H1 (cell line): ENCODE results near the gene GCAT. TPM values are rescaled to one million over a fixed set of nuclear protein-coding genes. Genes with fewer than 3 reads are reported as not detected.
A peak's percentile ranks its signal among the peaks of the same experiment; 100 is the strongest.

Experiments
- ASH2L ChIP-seq: fragments of 200-600, 300-600 bp; sonication (generic); IDR thresholded peaks from one replicate; pipeline ENCODE4 v1.7.1; 2017; ENCODE audit warnings: low read length
- BACH1 ChIP-seq: IDR thresholded peaks from 2 replicates; pipeline ENCODE4 v1.6.1; 2012; ENCODE audit warnings: low read length, improper control_type of control experiment
- CBX8 ChIP-seq: fragments of 300-800, 300-1000 bp; sonication (generic); IDR thresholded peaks from 2 replicates; pipeline ENCODE4 v1.7.1; 2016; ENCODE audit warnings: low read depth, low read length, borderline replicate concordance
- CHD2 ChIP-seq: IDR thresholded peaks from 2 replicates; pipeline ENCODE4 v1.6.1; 2012; ENCODE audit warnings: low read length, improper control_type of control experiment
- CREB1 ChIP-seq: IDR thresholded peaks from 2 replicates; pipeline ENCODE4 v1.6.1; 2012; ENCODE audit warnings: inconsistent platforms
- EGR1 ChIP-seq: IDR thresholded peaks from 2 replicates; pipeline ENCODE4 v1.6.1; 2011; ENCODE audit warnings: low read depth, low read length, borderline replicate concordance
- EZH2 ChIP-seq: fragments of 200-600 bp; sonication (generic); IDR thresholded peaks from 2 replicates; pipeline ENCODE4 v1.7.1; 2012; ENCODE audit warnings: low read depth, mild to moderate bottlenecking, moderate library complexity, low read length, inconsistent platforms; ENCODE audit not compliant: severe bottlenecking
- MAFK ChIP-seq: IDR thresholded peaks from 2 replicates; pipeline ENCODE4 v1.6.1; 2012; ENCODE audit warnings: low read depth, mild to moderate bottlenecking, improper control_type of control experiment, low read length
- NRF1 ChIP-seq: IDR thresholded peaks from 2 replicates; pipeline ENCODE4 v1.6.1; 2011; ENCODE audit warnings: mild to moderate bottlenecking, low read depth, low read length, improper control_type of control experiment
- PHF8 ChIP-seq: fragments of 200-600 bp; sonication (generic); conservative IDR thresholded peaks from 2 replicates; pipeline ENCODE4 v1.7.1; 2012; ENCODE audit warnings: low read depth, mild to moderate bottlenecking, inconsistent platforms, low read length, moderate library complexity
- POU5F1 ChIP-seq: IDR thresholded peaks from 2 replicates; pipeline ENCODE4 v1.6.1; 2011; ENCODE audit warnings: low read depth, mild to moderate bottlenecking, low read length, moderate library complexity
- RAD21 ChIP-seq, 2 experiments: IDR thresholded peaks in 1 of 2; conservative IDR thresholded peaks in 1 of 2; 2 replicates each; pipeline ENCODE4 v1.6.1; 2011; ENCODE audit warnings: low read depth in 2 of 2, low read length in 2 of 2, improper control_type of control experiment in 1 of 2, inconsistent platforms in 1 of 2, mild to moderate bottlenecking in 1 of 2, moderate library complexity in 1 of 2
- SAP30 ChIP-seq: fragments of 300-600 bp; sonication (generic); IDR thresholded peaks from 2 replicates; pipeline ENCODE4 v1.7.1; 2012; ENCODE audit warnings: low read length, moderate library complexity, mild to moderate bottlenecking, inconsistent platforms; ENCODE audit not compliant: insufficient read depth, insufficient replicate concordance
- SIRT6 ChIP-seq: IDR thresholded peaks from one replicate; pipeline ENCODE4 v1.7.1; 2012; ENCODE audit warnings: low read length, inconsistent platforms
- SP1 ChIP-seq: IDR thresholded peaks from 2 replicates; pipeline ENCODE4 v1.6.1; 2011; ENCODE audit warnings: low read depth, low read length
- SP4 ChIP-seq: IDR thresholded peaks from 2 replicates; pipeline ENCODE4 v1.6.1; 2012; ENCODE audit warnings: low read length, inconsistent platforms
- SUZ12 ChIP-seq: fragments of 200-600 bp; sonication (generic); IDR thresholded peaks from 2 replicates; pipeline ENCODE4 v1.6.1; 2012; ENCODE audit warnings: mild to moderate bottlenecking, inconsistent platforms, low read length, moderate library complexity, mixed read lengths
- TAF7 ChIP-seq: optimal IDR thresholded peaks from 2 replicates; pipeline ENCODE3; 2011; ENCODE audit warnings: low read depth, mild to moderate bottlenecking, inconsistent platforms, low read length, moderate library complexity, borderline replicate concordance
- TCF12 ChIP-seq: IDR thresholded peaks from 2 replicates; pipeline ENCODE4 v1.6.1; 2011; ENCODE audit warnings: low read depth, mild to moderate bottlenecking, low read length
- YY1 ChIP-seq: IDR thresholded peaks from 2 replicates; pipeline ENCODE4 v1.6.1; 2011; ENCODE audit warnings: low read depth, mild to moderate bottlenecking, low read length
- polyA plus RNA-seq, 7 experiments: library from polyadenylated mRNA; depleted of rRNA in 3 of 7; stranded (reverse) in 5 of 7; unstranded in 2 of 7; fragments of >200 nt in 5 of 7; fragments of 200-250 nt in 2 of 7; gene quantifications; 1 replicate in 5 of 7; 2 replicates in 1 of 7; 4 replicates in 1 of 7; pipeline versions ENCODE4 v1.2.1 to v1.2.3, GENCODE V29; 2011 to 2013; ENCODE audit warnings: missing spikeins in 2 of 7, mixed read lengths in 2 of 7
- total RNA-seq: library from RNA; stranded (reverse); fragmentation: NEBNext Ultra II Directional; extraction: Animal tissue kit (Norgen Biotek cat#: 25700); gene quantifications from 2 replicates; pipeline ENCODE4 v1.2.1, GENCODE V29; 2021
- TF ChIP-seq, protein P1 (sequence below): IDR thresholded peaks from 2 replicates; pipeline ENCODE4 v1.6.1; 2011; ENCODE audit warnings: low read length, improper control_type of control experiment
- TF ChIP-seq, protein P2 (sequence below): IDR thresholded peaks from 2 replicates; pipeline ENCODE4 v1.6.1; 2012; ENCODE audit warnings: inconsistent platforms

GCAT gene
- total and polyA plus RNA-seq, 2 of the 8 experiments (the other 6 are each of a cell fraction or from before 2014, with no cell fraction given), result 24.3 to 47.5 TPM

GRCh38 chr22:37824674-37825641 lies 17.2 kb downstream of the GCAT start (continued):
- TF ChIP-seq SP4 (no peak), BACH1 (no peak), CHD2 (no peak), SAP30 (no peak), POU5F1 (no peak), MAFK (no peak), ASH2L (peak; percentile 12), SIRT6 (no peak), NRF1 (no peak), RAD21 (IDR thresholded peaks at IDR 0.05 in 1 of 2, conservative IDR thresholded peaks at IDR 0.05 in 1 of 2; ENCODE audit: low read depth in 2 of 2, low read length in 2 of 2) (peak in 1 of 2 experiments; percentile 26; a peak in 1 of 4 replicates), SUZ12 (peak; percentile 61; the same call in 1 of the 2 replicates), PHF8 (no peak; the same call in 1 of the 2 replicates), SP1 (no peak), TAF7 (no peak), TCF12 (0 out of 2 replicates have a peak, but pooled peaks have one; percentile 44), YY1 (no peak), CREB1 (no peak; the same call in 1 of the 2 replicates), EGR1 (no peak), CBX8 (no peak), EZH2 (peak; percentile 64)
- TF ChIP-seq, protein P1, sequence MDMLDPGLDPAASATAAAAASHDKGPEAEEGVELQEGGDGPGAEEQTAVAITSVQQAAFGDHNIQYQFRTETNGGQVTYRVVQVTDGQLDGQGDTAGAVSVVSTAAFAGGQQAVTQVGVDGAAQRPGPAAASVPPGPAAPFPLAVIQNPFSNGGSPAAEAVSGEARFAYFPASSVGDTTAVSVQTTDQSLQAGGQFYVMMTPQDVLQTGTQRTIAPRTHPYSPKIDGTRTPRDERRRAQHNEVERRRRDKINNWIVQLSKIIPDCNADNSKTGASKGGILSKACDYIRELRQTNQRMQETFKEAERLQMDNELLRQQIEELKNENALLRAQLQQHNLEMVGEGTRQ, result no peak
- TF ChIP-seq, protein P2, sequence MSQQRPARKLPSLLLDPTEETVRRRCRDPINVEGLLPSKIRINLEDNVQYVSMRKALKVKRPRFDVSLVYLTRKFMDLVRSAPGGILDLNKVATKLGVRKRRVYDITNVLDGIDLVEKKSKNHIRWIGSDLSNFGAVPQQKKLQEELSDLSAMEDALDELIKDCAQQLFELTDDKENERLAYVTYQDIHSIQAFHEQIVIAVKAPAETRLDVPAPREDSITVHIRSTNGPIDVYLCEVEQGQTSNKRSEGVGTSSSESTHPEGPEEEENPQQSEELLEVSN, result peak; percentile 20; the same call in 1 of the 2 replicates
